Endodermal cell (in vitro differentiated cells): ENCODE results near the gene TRABD. TPM values are rescaled to one million over a fixed set of nuclear protein-coding genes. Genes with fewer than 3 reads are reported as not detected.

Experiments used
- DNase-seq: peaks from one replicate; pipeline ENCODE4 v3.0.0-alpha.2; 2017
- H3K27ac ChIP-seq: 2 replicates; pipeline ENCODE4 v1.5.1; 2013; ENCODE audit warnings: mild to moderate bottlenecking, low read depth, low read length, moderate library complexity
- H3K27me3 ChIP-seq: 2 replicates; pipeline ENCODE4 v1.6.1; 2013; ENCODE audit warnings: mild to moderate bottlenecking, low read length, moderate library complexity; ENCODE audit not compliant: insufficient read depth, control insufficient read depth, poor library complexity, severe bottlenecking
- H3K36me3 ChIP-seq: 2 replicates; pipeline ENCODE4 v1.7.0; 2013; ENCODE audit warnings: mild to moderate bottlenecking, low read length, moderate library complexity; ENCODE audit not compliant: control insufficient read depth, insufficient read depth
- H3K4me1 ChIP-seq: one replicate; pipeline ENCODE4 v1.7.0; 2013; ENCODE audit warnings: low read length; ENCODE audit not compliant: control insufficient read depth, insufficient read depth
- H3K4me3 ChIP-seq: 2 replicates; pipeline ENCODE4 v1.5.1; 2013; ENCODE audit warnings: mild to moderate bottlenecking, low read length, moderate library complexity
- H3K9ac ChIP-seq: 2 replicates; pipeline ENCODE4 v1.6.1; 2013; ENCODE audit warnings: mild to moderate bottlenecking, low read length, moderate library complexity; ENCODE audit not compliant: poor library complexity, severe bottlenecking; ENCODE audit errors: extremely low read depth
- H3K9me3 ChIP-seq: 2 replicates; pipeline ENCODE4 v1.6.1; 2013; ENCODE audit warnings: mild to moderate bottlenecking, low read length, moderate library complexity; ENCODE audit not compliant: control insufficient read depth
- H3K27ac Mint-ChIP-seq: 2 replicates; pipeline ENCODE4 v1.8.0; 2020; ENCODE audit warnings: mixed read lengths
- H3K27me3 Mint-ChIP-seq: 2 replicates; pipeline ENCODE4 v1.8.0; 2021; ENCODE audit warnings: mild to moderate bottlenecking, mixed read lengths; ENCODE audit not compliant: insufficient read depth
- H3K36me3 Mint-ChIP-seq: 2 replicates; pipeline ENCODE4 v1.8.0; 2020; ENCODE audit warnings: low read depth, mixed read lengths
- H3K4me1 Mint-ChIP-seq: 2 replicates; pipeline ENCODE4 v1.8.0; 2020; ENCODE audit warnings: mixed read lengths
- H3K4me3 Mint-ChIP-seq: 2 replicates; pipeline ENCODE4 v1.8.0; 2020; ENCODE audit warnings: mild to moderate bottlenecking, moderate library complexity, mixed read lengths
- H3K9me3 Mint-ChIP-seq: 2 replicates; pipeline ENCODE4 v1.8.0; 2020; ENCODE audit warnings: mild to moderate bottlenecking, mixed read lengths
- WGBS, 2 experiments: methylation state at CpG; one replicate each; pipeline versions ENCODE4 v1.1.5 to v1.1.7; 2013; ENCODE audit warnings: missing lambda C conversion rate in 2 of 2, mixed read lengths in 1 of 2; ENCODE audit not compliant: insufficient coverage in 1 of 2, insufficient read length in 1 of 2; 5-methylcytosine and 5-hydroxymethylcytosine counted together
- total RNA-seq, 2 donors: library from RNA; stranded (reverse); fragmentation: NEBNext Ultra II Directional in 1 of 2; extraction: Animal tissue kit (Norgen Biotek cat#: 25700) in 1 of 2; gene quantifications; 2 replicates in 1 of 2; 3 replicates in 1 of 2; pipeline ENCODE4 v1.2.1, GENCODE V29; 2021
- TF ChIP-seq, protein P1 (sequence below): fragments of 200-600 bp; sonication (generic); conservative IDR thresholded peaks from 2 replicates; pipeline ENCODE4 v1.5.0; 2021; ENCODE audit warnings: antibody characterized with exemption, mild to moderate bottlenecking

TRABD gene
- total RNA-seq, 2 donors from 2014 or later: 49.6 to 56.4 TPM

DNA sequence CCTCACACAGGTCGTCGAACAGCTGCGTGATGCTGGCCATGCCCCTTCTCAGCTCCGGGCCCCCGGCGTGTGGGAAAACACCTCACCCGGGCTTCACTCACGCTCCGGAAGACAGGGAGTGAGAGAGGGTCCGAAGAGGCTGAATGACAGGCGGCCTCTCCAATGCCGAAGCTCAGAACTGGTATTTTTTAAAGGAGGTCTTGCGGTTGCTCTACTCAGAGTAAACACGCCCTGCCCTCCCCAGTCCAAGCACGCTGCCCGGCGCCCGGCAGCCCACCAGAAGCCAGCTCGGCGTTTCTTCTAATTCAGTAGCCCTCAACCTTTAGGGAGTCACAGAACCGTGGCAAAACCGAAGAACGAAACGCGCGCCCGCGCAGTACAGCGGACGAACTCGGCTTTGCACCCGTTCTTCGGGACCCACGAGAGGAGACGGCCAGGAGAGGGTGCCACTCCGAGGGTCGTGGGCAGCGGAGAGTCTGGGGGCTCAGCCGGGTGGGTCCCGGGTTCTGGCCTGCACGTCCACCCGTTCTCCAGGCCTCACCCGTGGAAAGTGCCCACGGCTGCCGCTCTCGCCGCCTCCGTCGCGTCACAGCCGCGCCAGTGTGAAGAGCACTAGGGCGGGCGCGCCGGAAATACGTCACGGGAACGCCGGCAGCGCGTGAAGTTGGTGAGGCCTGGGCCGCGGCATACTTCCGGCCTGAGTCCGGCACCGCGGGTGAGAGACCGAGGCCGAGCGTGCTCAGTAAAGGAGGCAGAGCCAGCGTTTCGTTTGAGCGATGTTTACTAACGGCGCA lies 58.9 kb downstream of the TRABD start, which contains the start of gene TUBGCP6:
TSS of gene TUBGCP6 (minus strand) at position 604 of the 794 bp plus-strand sequence. CDS start at position 40, 564 bp downstream.
- Mint-ChIP-seq H3K27ac (peak within 1 kb of the TSS; percentile 97), H3K4me3 (peak within 1 kb of the TSS; percentile 90), H3K9me3 (no peaks in the 10 kb centered on the region), H3K36me3 (peaks cover 17% of the 10 kb centered on the region), H3K4me1 (peaks cover 20% of the 10 kb centered on the region), H3K27me3 (no peaks in the 10 kb centered on the region)
- Histone ChIP-seq H3K4me3 (peak within 1 kb of the TSS; percentile 91), H3K36me3 (peaks cover 25% of the 10 kb centered on the region), H3K27ac (peak within 1 kb of the TSS; percentile 69), H3K9ac (peak within 1 kb of the TSS; percentile 88), H3K4me1 (peaks cover 3% of the 10 kb centered on the region), H3K9me3 (no peaks in the 10 kb centered on the region), H3K27me3 (no peaks in the 10 kb centered on the region)
- peak; percentile 96 for DNase-seq
- 0 to 1% methylated on average over 61 to 76 of the region's 76 CpGs for WGBS, 2 experiments
- TF ChIP-seq, protein P1, sequence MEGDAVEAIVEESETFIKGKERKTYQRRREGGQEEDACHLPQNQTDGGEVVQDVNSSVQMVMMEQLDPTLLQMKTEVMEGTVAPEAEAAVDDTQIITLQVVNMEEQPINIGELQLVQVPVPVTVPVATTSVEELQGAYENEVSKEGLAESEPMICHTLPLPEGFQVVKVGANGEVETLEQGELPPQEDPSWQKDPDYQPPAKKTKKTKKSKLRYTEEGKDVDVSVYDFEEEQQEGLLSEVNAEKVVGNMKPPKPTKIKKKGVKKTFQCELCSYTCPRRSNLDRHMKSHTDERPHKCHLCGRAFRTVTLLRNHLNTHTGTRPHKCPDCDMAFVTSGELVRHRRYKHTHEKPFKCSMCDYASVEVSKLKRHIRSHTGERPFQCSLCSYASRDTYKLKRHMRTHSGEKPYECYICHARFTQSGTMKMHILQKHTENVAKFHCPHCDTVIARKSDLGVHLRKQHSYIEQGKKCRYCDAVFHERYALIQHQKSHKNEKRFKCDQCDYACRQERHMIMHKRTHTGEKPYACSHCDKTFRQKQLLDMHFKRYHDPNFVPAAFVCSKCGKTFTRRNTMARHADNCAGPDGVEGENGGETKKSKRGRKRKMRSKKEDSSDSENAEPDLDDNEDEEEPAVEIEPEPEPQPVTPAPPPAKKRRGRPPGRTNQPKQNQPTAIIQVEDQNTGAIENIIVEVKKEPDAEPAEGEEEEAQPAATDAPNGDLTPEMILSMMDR: peak; percentile 63

DNA sequence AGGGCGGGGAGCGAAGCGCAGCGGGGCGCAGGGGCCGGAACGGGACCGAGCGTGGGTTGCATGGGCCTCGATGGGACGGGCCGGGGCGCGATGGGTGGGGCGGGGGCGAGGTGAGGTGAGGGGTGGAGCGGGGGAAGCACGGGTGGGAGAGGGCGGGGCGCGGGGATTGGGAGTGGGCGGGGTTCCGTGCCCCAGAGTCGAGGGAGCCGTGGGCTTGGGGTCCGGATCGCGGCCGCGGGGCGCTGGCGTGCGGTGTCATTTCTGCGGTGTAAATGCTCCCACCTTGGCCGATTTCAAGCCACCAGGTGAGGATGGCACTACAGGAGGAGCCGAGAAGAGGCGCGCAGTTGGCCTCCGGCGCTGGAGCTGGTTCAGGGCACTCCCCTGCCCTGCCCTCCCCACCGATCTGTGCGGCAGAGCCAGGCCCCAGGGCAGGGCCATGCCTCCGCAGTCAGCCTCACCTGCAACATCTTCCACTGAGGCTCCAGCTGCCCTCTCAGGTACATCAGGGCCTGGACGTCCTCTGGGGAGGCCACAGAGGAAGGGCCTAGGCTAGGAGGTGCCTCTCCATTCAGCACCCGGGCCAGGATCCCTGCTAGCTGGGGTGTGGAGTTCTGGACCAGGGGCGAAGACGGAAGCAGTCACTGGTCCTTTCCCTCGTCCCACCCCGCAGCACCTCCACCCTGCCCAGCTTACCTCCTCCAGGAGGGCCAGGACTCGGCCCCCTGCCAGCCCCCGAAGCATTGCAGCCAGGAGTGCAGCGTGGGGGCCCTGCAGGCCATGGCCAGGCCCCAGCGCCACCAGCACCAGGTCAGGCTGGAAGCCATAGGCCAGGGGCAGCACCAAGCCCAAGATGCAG lies 59.7 kb downstream of the TRABD start:
- 20 to 24% methylated on average over 22 to 48 of the region's 53 CpGs for WGBS, 2 experiments
- no peaks in the 10 kb centered on the region for H3K9me3 ChIP-seq
- peak overlapping the region; percentile 91 for H3K4me3 ChIP-seq
- H3K9ac ChIP-seq: peak overlapping the region; percentile 88
- Mint-ChIP-seq H3K27me3 (no peaks in the 10 kb centered on the region), H3K27ac (peak overlapping the region; percentile 97), H3K36me3 (peaks cover 14% of the 10 kb centered on the region), H3K9me3 (no peaks in the 10 kb centered on the region), H3K4me3 (peak overlapping the region; percentile 90), H3K4me1 (peaks cover 20% of the 10 kb centered on the region)
- peaks cover 3% of the 10 kb centered on the region for H3K4me1 ChIP-seq
- H3K27me3 ChIP-seq: no peaks in the 10 kb centered on the region
- TF ChIP-seq, protein P1: no peak
- H3K36me3 ChIP-seq: peaks cover 25% of the 10 kb centered on the region
- DNase-seq: no peak
- no peak overlapping the region for H3K27ac ChIP-seq

DNA sequence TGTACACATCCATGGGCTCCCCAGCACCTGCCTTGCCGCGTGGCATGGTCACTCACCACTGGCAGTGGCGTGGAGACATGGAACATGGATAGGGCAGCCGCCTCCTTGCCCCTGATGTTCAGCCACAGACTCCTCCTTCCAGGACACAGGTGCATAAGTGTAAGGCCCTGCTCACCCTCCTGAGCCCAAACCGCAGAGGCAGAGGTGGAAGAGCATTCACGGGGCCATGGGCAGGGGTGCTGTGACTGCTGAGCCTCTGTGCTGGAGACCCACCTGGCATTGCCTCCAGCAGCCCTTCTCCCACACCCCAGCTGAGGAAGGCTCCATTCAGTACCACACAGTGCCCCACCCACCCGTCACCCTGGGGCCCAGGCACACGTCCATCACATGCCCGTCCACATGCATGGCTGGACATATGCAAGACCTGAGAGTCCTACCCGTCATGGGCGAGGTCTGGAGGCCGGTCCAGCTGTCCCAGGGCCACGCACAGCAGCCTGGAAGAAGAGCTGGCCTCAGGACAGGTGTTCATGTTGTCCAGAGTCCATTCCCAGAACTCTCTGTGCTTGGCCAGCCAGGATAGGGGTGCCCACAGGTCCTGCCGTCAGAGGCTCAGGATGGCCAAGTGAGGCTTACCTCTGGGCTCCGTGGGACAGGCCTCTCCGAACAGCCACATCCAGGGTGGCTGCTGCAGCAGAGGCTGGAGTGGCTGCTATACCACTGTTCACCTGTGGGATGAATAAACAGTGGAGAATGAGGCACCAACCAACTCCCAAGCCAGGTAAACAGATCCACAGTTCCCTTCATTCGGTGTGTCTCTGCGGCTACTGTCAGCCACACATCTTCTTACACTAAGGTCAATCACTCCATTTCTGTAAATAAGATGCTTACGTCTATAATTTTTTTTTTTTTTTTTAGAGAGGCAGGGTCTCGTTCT lies 60.8 kb downstream of the TRABD start:
- Mint-ChIP-seq H3K9me3 (no peaks in the 10 kb centered on the region), H3K4me1 (peaks cover 18% of the 10 kb centered on the region), H3K36me3 (peaks cover 14% of the 10 kb centered on the region), H3K4me3 (peak overlapping the region; percentile 90), H3K27ac (no peak overlapping the region), H3K27me3 (no peaks in the 10 kb centered on the region)
- no peak overlapping the region for H3K4me3 ChIP-seq
- peaks cover 25% of the 10 kb centered on the region for H3K36me3 ChIP-seq
- no peaks in the 10 kb centered on the region for H3K27me3 ChIP-seq
- no peaks in the 10 kb centered on the region for H3K9me3 ChIP-seq
- no peak overlapping the region for H3K9ac ChIP-seq
- no peak overlapping the region for H3K27ac ChIP-seq
- no peak for DNase-seq
- 88 to 90% methylated on average over 13 to 20 of the region's 20 CpGs for WGBS, 2 experiments
- peaks cover 3% of the 10 kb centered on the region for H3K4me1 ChIP-seq
- TF ChIP-seq, protein P1: peak; percentile 53
